ENCODE measurements around the gene RFT1.

RFT1 gene

GRCh38 chr3:53092216-53092615, 38.0 kb downstream of the RFT1 start:
- no peak for DNase-seq (ENCODE audit: low read depth in 2 of 2)

GRCh38 chr3:53091011-53091410, 39.2 kb downstream of the RFT1 start:
- no peak for DNase-seq (ENCODE audit: low read depth in 2 of 2)

DNA sequence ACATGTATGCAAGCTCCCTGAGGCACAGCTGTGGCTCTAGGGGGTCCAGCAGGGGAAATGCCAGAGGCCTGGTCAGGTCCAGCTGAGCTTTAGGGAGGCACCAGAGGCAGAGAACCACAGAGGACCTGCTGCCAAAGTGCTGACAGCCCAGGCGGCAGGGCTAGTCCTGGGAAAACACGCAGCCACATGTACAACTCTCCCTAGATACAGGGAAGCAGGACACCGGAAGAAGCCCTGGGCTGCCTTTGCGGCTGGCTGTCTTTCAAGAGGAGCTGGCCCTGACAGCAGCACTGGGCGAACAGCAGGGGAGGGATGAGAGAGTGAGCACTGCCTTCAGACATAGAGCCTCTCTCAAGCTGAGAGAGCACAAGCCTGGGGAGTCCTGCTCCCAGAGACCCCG, 40.7 kb downstream of the RFT1 start:
- no peak for DNase-seq (ENCODE audit: low read depth in 2 of 2)

DNA sequence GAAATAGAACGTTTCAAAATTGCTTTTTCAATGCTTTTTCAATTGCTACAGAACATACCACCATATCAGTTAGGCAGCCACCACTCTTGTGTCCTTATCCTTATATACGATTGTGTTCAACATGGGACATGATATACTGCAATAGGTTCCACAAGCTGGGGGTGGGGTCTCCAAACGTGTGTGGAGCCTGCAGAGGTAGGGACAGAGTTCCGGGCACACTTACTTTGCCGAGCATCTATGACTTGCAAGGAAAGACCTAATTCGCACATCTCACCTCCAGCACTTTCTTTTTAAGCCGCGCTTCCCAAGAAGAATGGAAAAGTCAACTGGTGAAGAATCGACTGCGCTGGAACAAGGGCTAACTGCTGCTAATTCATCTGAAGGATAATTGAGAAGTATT, 44.8 kb downstream of the RFT1 start:
- DNase-seq (ENCODE audit: low read depth in 2 of 2): no peak

- DNase-seq (ENCODE audit: low read depth in 2 of 2): no peak
Measured at GRCh38 chr3:53084310-53085001, 45.8 kb downstream of the RFT1 start.

DNA sequence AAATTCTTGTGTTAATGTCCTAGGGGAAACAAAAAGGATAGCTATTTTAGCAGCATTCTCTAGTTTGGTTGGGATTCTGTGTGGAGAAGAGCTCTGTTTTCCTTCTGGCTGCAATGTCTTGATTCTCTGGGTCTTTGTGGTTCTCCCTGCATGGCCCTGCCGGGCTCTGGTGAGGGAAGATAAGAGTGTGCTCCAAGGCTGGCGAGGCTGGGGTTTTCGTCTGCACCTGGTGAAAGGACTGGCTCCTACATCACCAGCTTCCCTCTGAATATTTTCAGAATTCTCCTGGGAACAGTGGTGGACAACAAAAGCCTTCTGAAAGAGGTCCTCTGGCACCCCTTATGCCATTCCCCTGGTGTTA, 46.3 kb downstream of the RFT1 start:
- DNase-seq (ENCODE audit: low read depth in 2 of 2): no peak

GRCh38 chr3:53083521-53083920, 46.7 kb downstream of the RFT1 start:
- no peak for DNase-seq (ENCODE audit: low read depth in 2 of 2)

GRCh38 chr3:53082736-53083135, 47.5 kb downstream of the RFT1 start:
- DNase-seq (ENCODE audit: low read depth in 2 of 2): no peak

DNA sequence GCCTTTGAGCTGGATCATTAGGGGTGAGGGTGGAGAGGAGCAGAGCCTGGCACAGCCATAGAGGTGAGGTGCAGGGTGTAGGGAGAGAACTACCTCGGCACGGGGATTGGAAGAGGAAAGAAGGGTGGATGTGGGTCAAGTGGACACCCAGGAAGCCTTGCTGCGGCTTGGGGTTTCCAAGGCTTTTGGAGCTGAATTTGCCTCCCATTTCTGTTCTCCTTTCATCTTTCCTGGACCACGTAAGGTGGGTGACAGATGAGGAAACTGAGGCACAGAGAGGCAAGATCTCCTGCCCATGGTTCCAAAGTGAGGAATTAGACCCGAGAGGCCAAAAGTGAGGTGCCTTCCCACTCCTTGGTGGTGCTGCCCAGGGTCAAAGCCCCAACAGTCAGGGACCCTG, 48.9 kb downstream of the RFT1 start:
- no peak for DNase-seq (ENCODE audit: low read depth in 2 of 2)

DNA sequence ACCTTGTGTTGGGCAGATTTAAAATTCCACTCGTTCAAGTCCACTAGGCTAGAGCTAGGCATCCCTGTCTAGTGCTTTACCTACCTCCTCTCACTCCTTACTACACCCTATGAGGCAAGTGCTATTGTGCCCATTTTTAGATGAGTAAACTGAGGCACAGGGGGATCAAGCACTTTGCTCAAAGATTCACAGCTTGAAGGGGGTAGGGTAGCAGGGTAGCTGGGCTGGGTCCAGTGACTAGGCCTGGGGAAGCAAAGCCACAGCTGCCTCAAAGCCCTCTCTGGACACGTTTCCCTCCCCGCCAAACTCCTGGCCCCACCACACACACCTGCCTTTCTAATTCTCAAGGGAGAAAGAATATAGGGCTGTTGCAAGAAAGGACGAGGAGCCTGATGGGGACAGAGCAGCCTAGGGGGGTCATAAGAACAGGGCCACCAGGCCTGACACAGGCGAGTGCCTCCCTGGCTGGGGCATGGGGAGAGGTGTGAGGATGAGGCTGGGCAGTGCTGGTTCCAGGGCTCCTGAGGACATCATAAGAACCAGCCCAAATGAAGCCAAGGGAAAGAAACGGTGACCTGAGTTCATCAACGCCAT, 49.5 kb downstream of the RFT1 start:
- DNase-seq (ENCODE audit: low read depth in 2 of 2): no peak

- DNase-seq (ENCODE audit: low read depth in 2 of 2): no peak
Measured at GRCh38 chr3:53079791-53080555, 50.3 kb downstream of the RFT1 start.

DNA sequence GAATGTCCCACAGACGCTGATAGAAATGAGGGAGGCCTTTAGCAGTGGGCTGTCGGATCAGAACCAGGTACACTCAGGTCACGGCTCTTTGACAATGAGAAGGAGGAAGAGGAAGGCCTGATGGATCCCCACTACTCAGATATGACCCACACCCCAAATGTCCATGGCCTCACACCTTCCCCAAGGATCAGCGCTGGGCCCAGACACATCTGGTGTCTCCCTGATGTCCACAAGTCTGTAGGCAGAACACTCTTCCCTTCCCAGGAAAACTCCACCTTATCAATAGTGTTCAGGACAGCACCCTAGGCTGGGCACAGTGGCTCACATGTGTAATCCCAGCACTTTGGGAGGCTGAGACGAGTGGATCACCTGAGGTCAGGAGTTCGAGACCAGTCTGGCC, 51.1 kb downstream of the RFT1 start:
- no peak for DNase-seq (ENCODE audit: low read depth in 2 of 2)

DNA sequence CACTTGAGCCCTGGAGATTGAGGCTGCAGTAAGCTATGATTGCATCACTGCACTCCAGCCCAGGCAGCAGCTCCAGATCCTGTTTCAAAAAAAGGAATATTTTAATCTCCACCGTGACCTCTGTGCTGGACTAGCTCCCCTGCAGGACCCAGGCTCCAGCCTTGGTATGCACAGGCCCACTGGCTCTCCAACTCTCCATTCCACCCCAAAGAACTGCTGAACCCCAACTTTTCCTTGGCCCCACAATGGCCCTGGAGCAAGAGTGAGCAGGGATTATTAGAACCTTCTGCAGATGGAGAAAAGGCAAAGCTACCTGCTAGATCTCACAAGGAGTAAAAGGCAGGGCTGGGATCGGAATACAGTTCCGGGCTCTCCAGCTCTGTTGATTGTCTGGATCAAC, 51.6 kb downstream of the RFT1 start:
- no peak for DNase-seq (ENCODE audit: low read depth in 2 of 2)

DNA sequence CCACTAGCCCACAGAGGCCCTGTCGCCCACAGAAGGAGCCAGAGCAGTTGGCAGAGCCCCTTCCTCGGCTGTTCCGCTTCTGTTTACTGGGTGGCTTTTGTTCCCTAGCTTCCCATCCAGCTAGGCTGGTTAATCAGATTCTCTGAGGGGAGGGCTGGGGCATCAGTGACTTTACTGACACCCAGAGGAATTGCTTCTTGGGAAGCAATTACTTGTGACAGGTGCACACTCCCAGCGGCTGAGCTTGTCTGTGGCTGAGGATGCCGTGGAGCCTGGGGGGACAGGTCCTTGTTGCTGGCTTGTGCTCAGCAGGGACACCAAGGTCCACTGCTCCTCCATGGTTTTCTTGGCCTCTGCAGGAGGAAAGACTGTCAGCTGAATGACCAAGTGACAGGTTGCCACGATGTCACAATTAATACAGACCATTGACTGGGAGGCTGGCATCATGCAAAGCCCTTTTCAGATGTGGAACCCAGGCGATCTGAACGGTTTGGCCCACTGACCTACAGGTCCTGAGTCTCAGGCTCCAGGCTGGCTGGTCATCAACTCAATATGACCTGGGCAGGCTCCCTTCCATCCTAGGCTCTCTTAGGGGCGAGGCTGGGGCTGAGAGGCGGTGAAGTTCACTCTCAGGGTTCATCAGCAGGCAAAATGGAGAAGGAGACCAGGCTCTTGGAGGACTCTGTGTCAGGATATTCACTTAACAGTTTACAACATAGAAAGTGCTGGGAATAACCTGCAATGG, 52.6 kb downstream of the RFT1 start:
- no peak for DNase-seq (ENCODE audit: low read depth in 2 of 2)

DNA sequence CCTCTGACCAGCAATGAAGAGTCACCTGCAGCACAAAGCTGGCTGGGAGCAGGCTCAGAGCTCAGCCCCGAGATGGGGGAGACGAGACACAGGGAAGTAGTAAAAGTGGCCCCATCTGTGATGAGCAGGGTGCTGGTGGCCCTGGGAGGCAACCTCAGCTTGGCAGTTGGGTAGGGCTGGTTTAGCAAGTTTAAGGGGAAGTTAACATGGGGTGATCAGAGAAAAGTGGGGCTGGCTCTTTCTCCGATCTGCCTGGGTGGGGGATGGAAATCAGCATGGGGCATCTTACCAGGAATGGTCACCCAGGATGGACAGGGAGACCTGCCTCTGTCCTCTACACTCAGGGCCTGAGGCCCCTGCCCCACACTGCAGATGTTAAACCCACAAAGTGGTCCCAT, 54.5 kb downstream of the RFT1 start:
- DNase-seq (ENCODE audit: low read depth in 2 of 2): no peak

- DNase-seq (ENCODE audit: low read depth in 2 of 2): no peak
Measured at GRCh38 chr3:53074761-53075742, 55.2 kb downstream of the RFT1 start.

DNA sequence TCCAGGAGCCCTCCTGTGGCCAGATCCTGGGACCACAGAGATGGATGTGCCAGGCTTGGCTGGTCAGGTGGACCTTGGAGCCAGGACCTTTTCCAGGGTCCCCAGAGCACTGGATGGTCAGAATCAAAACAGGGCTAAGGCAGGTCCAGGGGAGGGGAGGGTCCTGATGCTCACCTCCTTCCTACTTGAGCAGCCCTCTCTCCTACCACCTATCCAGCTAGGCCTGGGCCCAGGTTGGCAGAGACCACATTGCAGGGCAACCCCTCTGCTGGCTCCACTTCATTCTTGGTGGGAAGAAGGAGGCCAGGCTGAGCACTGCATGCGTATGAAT, 55.9 kb downstream of the RFT1 start:
- no peak for DNase-seq (ENCODE audit: low read depth in 2 of 2)

DNA sequence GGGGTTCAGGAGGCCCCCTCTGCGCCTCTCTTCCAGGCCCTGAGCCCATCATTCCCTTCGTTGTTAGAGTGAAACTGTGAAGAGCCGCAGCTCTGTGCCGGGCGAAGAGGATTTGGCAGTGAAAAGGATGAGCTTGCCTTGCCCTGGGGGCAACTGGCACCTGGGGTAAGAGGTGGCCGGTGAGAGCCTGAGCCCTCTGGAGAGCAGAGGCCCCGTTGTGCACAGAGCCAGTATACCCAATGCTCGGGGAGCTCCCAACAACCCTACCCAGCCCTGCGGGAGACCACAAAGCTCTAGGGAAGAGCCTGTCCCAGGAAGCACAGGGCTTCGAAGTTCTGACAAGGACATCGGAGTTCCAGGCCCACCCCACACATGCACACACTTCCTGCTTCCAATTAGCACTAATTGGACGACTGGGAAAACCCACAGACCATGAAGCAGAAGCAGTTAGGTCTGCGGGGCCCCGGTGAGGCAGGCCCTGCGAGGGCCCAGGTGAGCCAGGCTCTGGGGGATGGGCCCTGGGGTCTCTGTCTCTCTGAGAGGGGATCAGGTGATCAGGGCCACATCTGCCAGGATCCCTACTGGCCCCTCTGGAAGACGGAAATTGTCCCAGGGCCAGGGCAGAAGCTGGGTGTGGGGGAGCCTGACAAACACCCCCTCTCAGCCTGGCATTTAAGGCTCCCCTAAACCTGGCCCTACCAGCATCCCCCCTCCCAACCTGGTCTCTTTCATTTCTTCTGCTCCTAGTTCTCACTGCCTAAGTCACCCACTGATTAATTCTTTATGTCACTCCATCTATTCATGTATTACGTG, 56.5 kb downstream of the RFT1 start:
- no peak for DNase-seq (ENCODE audit: low read depth in 2 of 2)

- DNase-seq (ENCODE audit: low read depth in 2 of 2): peak; percentile 82 to 88
Measured at GRCh38 chr3:53072653-53073552, 57.3 kb downstream of the RFT1 start.
